Hematopoietic multipotent progenitor cell (in vitro differentiated cells): ENCODE data around the gene NBAS. TPM values are rescaled to one million over a fixed set of nuclear protein-coding genes. Genes with fewer than 3 reads are reported as not detected.
A peak's percentile ranks its signal among the peaks of the same experiment; 100 is the strongest.
"Not testable (repeated sequence)": the region's sequence is repeated elsewhere in the genome, so short reads cannot be mapped to it uniquely, and the experiment has no call there.

Experiments
- DNase-seq, 3 donors: peaks; one replicate each; pipeline ENCODE4 v3.0.0-alpha.2; 2011 to 2015; ENCODE audit warnings: low read depth in 2 of 3, low spot score in 2 of 3
- total RNA-seq: library from RNA; depleted of rRNA; stranded (reverse); fragments of >200 nt; gene quantifications from one replicate; pipeline ENCODE4 v1.2.3, GENCODE V29; 2012

The NBAS gene
- total RNA-seq, 1 donor, result 56.3 TPM

- DNase-seq, result no peak
Observed at GRCh38 chr2:15486770-15487169, 74.4 kb downstream of the NBAS start.

- DNase-seq, result no peak
Observed at GRCh38 chr2:15485949-15486348, 75.2 kb downstream of the NBAS start.

GRCh38 chr2:15481000-15481399 is 80.1 kb downstream of the NBAS start:
- no peak for DNase-seq

- DNase-seq, result no peak
Observed at GRCh38 chr2:15480552-15480951, 80.6 kb downstream of the NBAS start.

GRCh38 chr2:15472876-15473275 is 88.3 kb downstream of the NBAS start:
- no peak for DNase-seq

- DNase-seq, result no peak
Observed at GRCh38 chr2:15472133-15472532, 89.0 kb downstream of the NBAS start.

- no peak for DNase-seq
Observed at GRCh38 chr2:15471606-15472005, 89.5 kb downstream of the NBAS start.

- no peak for DNase-seq
Observed at GRCh38 chr2:15460112-15460620, 101.0 kb downstream of the NBAS start.

GRCh38 chr2:15458277-15458676 is 102.9 kb downstream of the NBAS start:
- no peak for DNase-seq

GRCh38 chr2:15457868-15458267 is 103.3 kb downstream of the NBAS start:
- DNase-seq, result no peak

- no peak for DNase-seq
Observed at GRCh38 chr2:15456352-15456751, 104.8 kb downstream of the NBAS start.

- no peak for DNase-seq
Observed at GRCh38 chr2:15450808-15451207, 110.3 kb downstream of the NBAS start.

DNA sequence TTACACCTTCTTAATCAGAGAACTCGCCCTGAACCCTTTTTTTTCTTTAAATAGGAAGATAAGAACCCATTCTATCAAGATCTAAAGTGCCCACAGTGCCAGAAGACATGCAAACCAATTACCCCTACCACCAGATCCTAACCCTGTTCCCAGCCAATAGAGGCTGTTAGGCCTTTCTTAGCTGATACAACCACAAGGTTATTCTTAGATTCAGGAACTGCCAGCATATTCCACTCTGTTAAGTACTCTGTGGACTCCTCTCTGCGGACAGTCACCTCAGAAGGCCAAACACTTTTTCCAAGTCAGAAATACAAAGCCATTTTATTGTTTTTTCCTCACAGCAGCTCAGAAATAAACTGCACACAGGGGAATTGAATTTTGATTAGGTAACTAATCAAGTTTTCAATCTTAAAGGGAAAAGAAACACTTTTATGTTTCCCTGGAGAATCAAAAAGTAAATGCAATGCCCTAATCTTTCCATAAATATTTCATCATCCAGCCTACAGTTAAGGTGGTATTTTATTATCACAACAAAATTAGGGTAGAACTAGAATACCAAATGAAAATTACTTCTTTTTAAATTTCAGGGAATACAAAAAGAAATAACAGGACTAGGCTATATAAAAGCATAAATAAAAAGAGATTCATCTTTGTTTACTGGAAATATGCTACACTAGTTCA is 111.4 kb downstream of the NBAS start:
- peak in 1 of 3 donors; percentile 13 for DNase-seq

GRCh38 chr2:15448250-15448839 is 112.8 kb downstream of the NBAS start:
- DNase-seq, result no peak

DNA sequence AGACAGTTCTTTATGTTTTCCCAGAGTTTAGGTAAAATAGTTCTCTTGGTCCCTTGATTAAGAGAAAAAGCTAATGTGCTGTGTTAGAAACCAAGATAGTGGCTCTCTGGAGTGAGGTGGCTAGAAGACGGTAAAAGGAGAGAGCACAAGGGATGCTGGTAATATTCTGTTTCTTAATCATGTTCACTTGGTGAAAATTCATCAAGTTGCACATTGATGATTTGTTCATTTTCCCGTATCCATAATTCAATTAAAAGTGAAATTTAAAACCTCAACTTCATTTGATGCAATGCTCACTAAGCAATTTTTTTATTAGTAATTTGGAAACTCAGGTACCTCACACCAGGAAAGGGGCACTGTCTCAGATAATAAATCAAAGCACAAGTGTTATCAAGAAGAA is 113.8 kb downstream of the NBAS start:
- no peak for DNase-seq

GRCh38 chr2:15446961-15447360 is 114.2 kb downstream of the NBAS start:
- DNase-seq, result no peak

- no peak for DNase-seq
Observed at GRCh38 chr2:15445891-15446562, 115.1 kb downstream of the NBAS start.

DNA sequence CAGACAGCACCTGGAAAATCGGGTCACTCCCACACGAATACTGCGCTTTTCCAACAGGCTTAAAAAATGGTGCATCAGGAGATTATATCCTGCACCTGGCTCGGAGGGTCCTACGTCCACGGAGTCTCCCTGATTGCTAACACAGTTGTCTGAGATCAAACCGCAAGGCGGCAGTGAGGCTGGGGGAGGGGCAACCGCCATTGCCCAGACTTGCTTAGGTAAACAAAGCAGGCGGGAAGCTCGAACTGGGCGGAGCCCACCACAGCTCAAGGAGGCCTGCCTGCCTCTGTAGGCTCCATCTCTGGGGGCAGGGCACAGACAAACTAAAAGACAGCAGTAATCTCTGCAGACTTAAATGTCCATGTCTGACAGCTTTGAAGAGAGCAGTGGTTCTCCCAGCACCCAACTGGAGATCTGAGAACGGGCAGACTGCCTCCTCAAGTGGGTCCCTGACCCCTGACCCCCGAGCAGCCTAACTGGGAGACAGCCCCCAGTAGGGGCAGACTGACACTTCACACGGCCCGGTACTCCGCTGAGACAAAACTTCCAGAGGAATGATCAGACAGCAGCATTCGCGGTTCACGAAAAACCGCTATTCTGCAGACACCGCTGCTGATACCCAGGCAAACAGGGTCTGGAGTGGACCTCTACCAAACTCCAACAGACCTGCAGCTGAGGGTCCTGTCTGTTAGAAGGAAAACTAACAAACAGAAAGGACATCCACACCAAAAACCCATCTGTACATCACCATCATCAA is 121.2 kb downstream of the NBAS start:
- DNase-seq, result not testable (repeated sequence)

DNA sequence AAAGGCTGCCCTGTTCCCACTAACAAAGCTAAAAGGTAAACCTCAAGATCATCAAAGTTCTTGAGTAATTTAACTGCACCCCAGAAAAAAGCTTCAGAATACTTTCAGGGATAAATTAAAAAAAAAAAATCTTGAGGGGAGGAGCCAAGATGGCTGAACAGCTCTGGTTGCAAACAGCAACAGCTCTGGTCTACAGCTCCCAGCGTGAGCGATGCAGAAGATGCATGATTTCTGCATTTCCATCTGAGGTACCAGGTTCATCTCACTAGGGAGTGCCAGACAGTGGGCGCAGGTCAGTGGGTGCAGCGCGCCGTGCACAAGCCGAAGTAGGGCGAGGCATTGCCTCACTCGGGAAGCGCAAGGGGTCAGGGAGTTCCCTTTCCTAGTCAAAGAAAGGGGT is 121.8 kb downstream of the NBAS start:
- not testable (repeated sequence) for DNase-seq

- no peak for DNase-seq
Observed at GRCh38 chr2:15436195-15436594, 124.9 kb downstream of the NBAS start.

DNA sequence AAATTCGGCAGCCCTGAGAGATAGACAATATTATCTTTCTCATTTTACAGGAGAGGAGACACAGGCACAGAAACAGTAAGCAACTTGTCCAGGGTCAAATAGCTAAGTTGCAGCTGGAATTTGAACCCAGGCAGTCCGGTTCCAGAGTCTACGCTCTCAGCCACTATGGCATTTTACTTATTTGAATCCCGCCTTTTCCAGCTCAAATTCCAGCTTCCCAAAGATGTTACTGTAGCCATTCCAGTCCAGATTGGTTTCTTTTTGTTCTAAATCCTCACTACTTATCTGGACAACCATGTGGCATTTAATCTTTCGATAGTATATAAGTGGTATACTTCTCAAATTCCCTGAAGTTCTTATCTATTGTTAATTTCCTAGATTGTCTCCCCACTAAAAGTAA is 125.7 kb downstream of the NBAS start:
- DNase-seq, result no peak
